ENCODE data around the gene ST13. TPM values are rescaled to one million over a fixed set of nuclear protein-coding genes. Genes with fewer than 3 reads are reported as not detected.

Gene ST13
- polyA plus RNA-seq, 1 donor (not counting 4 experiments of a cell fraction or from before 2014, with no cell fraction given) = 185 TPM

GRCh38 chr22:40857309-40857855 lies 943 bp upstream of the ST13 start:
- H2AFZ ChIP-seq (ENCODE audit: control insufficient read depth, low read length) = peak overlapping the region; percentile 93
- H3K36me3 ChIP-seq (ENCODE audit: control insufficient read depth in 2 of 2, extremely low read depth in 1 of 2, insufficient read depth in 2 of 2, low read length in 2 of 2) = peaks cover 4 to 7% of the 10 kb centered on the region in 2 experiments
- peaks cover 92% of the 10 kb centered on the region for H3K79me2 ChIP-seq (ENCODE audit: control insufficient read depth, insufficient read depth, low read length)
- no peaks in the 10 kb centered on the region for H3K27me3 ChIP-seq (ENCODE audit: control insufficient read depth, extremely low read depth, insufficient read depth, low read length)
- peaks cover 27% of the 10 kb centered on the region for H3K4me1 ChIP-seq (ENCODE audit: control insufficient read depth, extremely low read depth, insufficient read depth, low read length)
- H3K4me2 ChIP-seq (ENCODE audit: control insufficient read depth, extremely low read depth, insufficient read depth, low read depth, low read length) = peak overlapping the region; percentile 92
- FAIRE-seq = no peak
- DNase-seq (ENCODE audit: low read depth, low spot score) = no peak
- peak overlapping the region; percentile 97 for H3K9ac ChIP-seq (ENCODE audit: control insufficient read depth, extremely low read depth, insufficient read depth, low read length)
- H3K4me3 ChIP-seq (ENCODE audit: control insufficient read depth in 2 of 3, extremely low read depth in 1 of 3, insufficient read depth in 2 of 3, low read depth in 1 of 3, low read length in 3 of 3) = peak overlapping the region; percentile 89 to 99 (median 95)
- peak overlapping the region; percentile 98 for H3K27ac ChIP-seq (ENCODE audit: control insufficient read depth, insufficient read depth, low read length)
- no peaks in the 10 kb centered on the region for H4K20me1 ChIP-seq (ENCODE audit: control insufficient read depth, extremely low read depth, insufficient read depth, low read length)
- H3K9me3 ChIP-seq (ENCODE audit: control insufficient read depth, low read depth, low read length) = no peaks in the 10 kb centered on the region
- H3K9me1 ChIP-seq (ENCODE audit: control insufficient read depth, extremely low read depth, insufficient read depth, low read length) = no peaks in the 10 kb centered on the region
- TF ChIP-seq EZH2 (IDR thresholded peaks at IDR 0.05; ENCODE audit: low read length) = no peak
- no peak for TF ChIP-seq CTCF (optimal IDR thresholded peaks at IDR 0.05 in 1 of 3, IDR thresholded peaks at IDR 0.05 in 1 of 3, conservative IDR thresholded peaks at IDR 0.05 in 1 of 3; ENCODE audit: extremely low read depth in 1 of 3, insufficient read depth in 2 of 3, low read length in 3 of 3)
- dilution Hi-C loops (cut with MboI; ENCODE audit: extremely low pct_ligation_motif_present, low sequenced_read_pairs) = no loop called here

GRCh38 chr22:40855979-40856512 lies 393 bp downstream of the ST13 start:
- DNase-seq (ENCODE audit: low read depth, low spot score) = no peak
- peaks cover 27% of the 10 kb centered on the region for H3K4me1 ChIP-seq (ENCODE audit: control insufficient read depth, extremely low read depth, insufficient read depth, low read length)
- H3K9me1 ChIP-seq (ENCODE audit: control insufficient read depth, extremely low read depth, insufficient read depth, low read length) = no peaks in the 10 kb centered on the region
- peak overlapping the region; percentile 63 for H2AFZ ChIP-seq (ENCODE audit: control insufficient read depth, low read length)
- peak; percentile 17 for FAIRE-seq
- H3K4me3 ChIP-seq (ENCODE audit: control insufficient read depth in 2 of 3, extremely low read depth in 1 of 3, insufficient read depth in 2 of 3, low read depth in 1 of 3, low read length in 3 of 3) = peak overlapping the region; percentile 89 to 99 (median 95)
- H3K9ac ChIP-seq (ENCODE audit: control insufficient read depth, extremely low read depth, insufficient read depth, low read length) = peak overlapping the region; percentile 97
- no peak for TF ChIP-seq CTCF (optimal IDR thresholded peaks at IDR 0.05 in 1 of 3, IDR thresholded peaks at IDR 0.05 in 1 of 3, conservative IDR thresholded peaks at IDR 0.05 in 1 of 3; ENCODE audit: extremely low read depth in 1 of 3, insufficient read depth in 2 of 3, low read length in 3 of 3)
- no peak for TF ChIP-seq EZH2 (IDR thresholded peaks at IDR 0.05; ENCODE audit: low read length)
- no peaks in the 10 kb centered on the region for H4K20me1 ChIP-seq (ENCODE audit: control insufficient read depth, extremely low read depth, insufficient read depth, low read length)
- H3K27ac ChIP-seq (ENCODE audit: control insufficient read depth, insufficient read depth, low read length) = peak overlapping the region; percentile 98
- peak overlapping the region; percentile 87 for H3K4me2 ChIP-seq (ENCODE audit: control insufficient read depth, extremely low read depth, insufficient read depth, low read depth, low read length)
- dilution Hi-C loops (cut with MboI; ENCODE audit: extremely low pct_ligation_motif_present, low sequenced_read_pairs) = no loop called here
- H3K36me3 ChIP-seq (ENCODE audit: control insufficient read depth in 2 of 2, extremely low read depth in 1 of 2, insufficient read depth in 2 of 2, low read length in 2 of 2) = peaks cover 0 to 1% of the 10 kb centered on the region in 2 experiments
- peaks cover 93% of the 10 kb centered on the region for H3K79me2 ChIP-seq (ENCODE audit: control insufficient read depth, insufficient read depth, low read length)
- H3K9me3 ChIP-seq (ENCODE audit: control insufficient read depth, low read depth, low read length) = no peaks in the 10 kb centered on the region
- no peaks in the 10 kb centered on the region for H3K27me3 ChIP-seq (ENCODE audit: control insufficient read depth, extremely low read depth, insufficient read depth, low read length)
